Measurements from ENCODE around the gene CMSS1. TPM values are rescaled to one million over a fixed set of nuclear protein-coding genes. Genes with fewer than 3 reads are reported as not detected.

CMSS1 gene
- total and polyA plus RNA-seq, 2 of the 13 experiments (the other 11 are each of a cell fraction or from before 2014, with no cell fraction given): 6.4 to 48.7 TPM

GRCh38 chr3:99875929-99876841 lies 58.5 kb downstream of the CMSS1 start (continued):
- TF ChIP-seq AHDC1 (CRISPR knock-in tag; IDR thresholded peaks at IDR 0.05; ENCODE audit: borderline replicate concordance) (peak; percentile 8; the same call in 1 of the 2 replicates), SMAD9 (CRISPR knock-in tag; IDR thresholded peaks at IDR 0.05) (0 out of 2 replicates have a peak, but pooled peaks have one; percentile 28), ZBTB20 (CRISPR knock-in tag; IDR thresholded peaks at IDR 0.05; ENCODE audit: borderline replicate concordance, low read depth) (no peak), ZNF607 (CRISPR knock-in tag; IDR thresholded peaks at IDR 0.05; ENCODE audit: borderline replicate concordance) (peak; percentile 98; the same call in 1 of the 2 replicates), TP53 (CRISPR knock-in tag; conservative IDR thresholded peaks at IDR 0.05) (no peak), ZNF468 (CRISPR knock-in tag; IDR thresholded peaks at IDR 0.05) (no peak), NFIC (IDR thresholded peaks at IDR 0.05; ENCODE audit: low read length) (no peak), ATF6 (CRISPR knock-in tag; conservative IDR thresholded peaks at IDR 0.05) (peak; percentile 43; the same call in 1 of the 2 replicates), ZNF550 (CRISPR knock-in tag; IDR thresholded peaks at IDR 0.05; ENCODE audit: borderline replicate concordance) (0 out of 2 replicates have a peak, but pooled peaks have one; percentile 34), SRY (CRISPR knock-in tag; IDR thresholded peaks at IDR 0.05) (peak; percentile 96), ZGPAT (CRISPR knock-in tag; IDR thresholded peaks at IDR 0.05) (peak; percentile 86), ZNF431 (CRISPR knock-in tag; IDR thresholded peaks at IDR 0.05; ENCODE audit: borderline replicate concordance, low read depth) (peak; percentile 82), ATRX (CRISPR knock-in tag; IDR thresholded peaks at IDR 0.05; ENCODE audit: borderline replicate concordance) (no peak)
- TF ChIP-seq, protein P1, sequence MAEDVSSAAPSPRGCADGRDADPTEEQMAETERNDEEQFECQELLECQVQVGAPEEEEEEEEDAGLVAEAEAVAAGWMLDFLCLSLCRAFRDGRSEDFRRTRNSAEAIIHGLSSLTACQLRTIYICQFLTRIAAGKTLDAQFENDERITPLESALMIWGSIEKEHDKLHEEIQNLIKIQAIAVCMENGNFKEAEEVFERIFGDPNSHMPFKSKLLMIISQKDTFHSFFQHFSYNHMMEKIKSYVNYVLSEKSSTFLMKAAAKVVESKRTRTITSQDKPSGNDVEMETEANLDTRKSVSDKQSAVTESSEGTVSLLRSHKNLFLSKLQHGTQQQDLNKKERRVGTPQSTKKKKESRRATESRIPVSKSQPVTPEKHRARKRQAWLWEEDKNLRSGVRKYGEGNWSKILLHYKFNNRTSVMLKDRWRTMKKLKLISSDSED (CRISPR knock-in tag; IDR thresholded peaks at IDR 0.05): no peak
- TF ChIP-seq, protein P2, sequence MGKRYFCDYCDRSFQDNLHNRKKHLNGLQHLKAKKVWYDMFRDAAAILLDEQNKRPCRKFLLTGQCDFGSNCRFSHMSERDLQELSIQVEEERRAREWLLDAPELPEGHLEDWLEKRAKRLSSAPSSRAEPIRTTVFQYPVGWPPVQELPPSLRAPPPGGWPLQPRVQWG (CRISPR knock-in tag; IDR thresholded peaks at IDR 0.05; ENCODE audit: borderline replicate concordance, low read depth): no peak

All from HepG2 (cell line).